K562 (cell line): ENCODE measurements around the gene NECTIN1. TPM values are rescaled to one million over a fixed set of nuclear protein-coding genes. Genes with fewer than 3 reads are reported as not detected.

Experiments used
- polyA plus RNA-seq, 8 experiments: library from polyadenylated mRNA; depleted of rRNA in 4 of 8; stranded (reverse) in 5 of 8; unstranded in 3 of 8; fragments of >200 nt; fragmentation: Nextera tagmentation in 2 of 8; fragmentation: Illumina TruSeq in 1 of 8; extraction: Ambion mirVana in 2 of 8; extraction: Trizol in 1 of 8; gene quantifications; 2 replicates each; pipeline versions ENCODE4 v1.2.1 to v1.2.3, GENCODE V29; 2011 to 2014; ENCODE audit warnings: inconsistent platforms in 1 of 8, missing spikeins in 1 of 8
- total RNA-seq, 7 experiments: library from RNA; depleted of rRNA in 6 of 7; stranded (reverse); fragments of >200 nt in 6 of 7; fragmentation: Illumina TruSeq in 2 of 7; extraction: Trizol in 2 of 7; gene quantifications; 2 replicates each; pipeline versions ENCODE4 v1.2.1 to v1.2.3, GENCODE V29; 2011 to 2021; ENCODE audit warnings: low replicate concordance in 1 of 7
- TF ChIP-seq, protein P1 (sequence below), 2 experiments: fragments of 450-650 bp; formaldehyde crosslinking in 1 of 2; IDR thresholded peaks; 2 replicates each; pipeline versions ENCODE4 v1.4.0 to v1.6.1; 2014 to 2020; ENCODE audit warnings: mild to moderate bottlenecking in 2 of 2, borderline replicate concordance in 1 of 2, low read depth in 1 of 2

Gene NECTIN1
- total and polyA plus RNA-seq, 9 of the 15 experiments (the other 6 are each of a cell fraction or from before 2014, with no cell fraction given) = 0.09 to 0.53 (median 0.23) TPM; not detected in 2

DNA sequence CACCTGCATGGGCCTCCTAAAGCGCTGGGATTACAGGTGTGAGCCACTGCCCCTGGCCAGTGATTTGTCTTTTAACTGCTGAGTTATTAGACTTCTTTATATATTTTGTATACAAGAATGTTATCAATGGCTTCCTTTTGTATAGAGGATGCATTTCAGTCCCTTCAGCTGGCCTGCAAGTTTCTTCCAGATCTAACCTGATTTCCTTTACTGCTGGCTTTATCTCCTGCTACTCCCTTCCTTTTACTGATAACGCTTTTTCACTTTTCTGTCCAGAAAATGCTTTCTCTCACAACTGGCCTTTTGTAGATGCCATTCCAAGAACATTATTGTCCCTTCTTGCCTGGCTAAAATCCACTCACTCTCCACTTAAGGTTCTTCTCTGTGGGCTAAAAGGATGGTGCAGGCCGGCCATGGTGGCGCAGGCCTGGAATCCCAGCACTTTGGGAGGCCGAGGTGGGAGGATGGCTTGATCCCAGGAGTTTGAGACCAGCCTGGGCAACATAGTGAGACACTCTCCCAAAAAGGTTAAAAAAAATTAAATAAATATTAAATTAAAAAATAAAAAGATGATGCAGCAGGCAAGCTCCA is 118.1 kb downstream of the NECTIN1 start (continued):
- TF ChIP-seq, protein P1, sequence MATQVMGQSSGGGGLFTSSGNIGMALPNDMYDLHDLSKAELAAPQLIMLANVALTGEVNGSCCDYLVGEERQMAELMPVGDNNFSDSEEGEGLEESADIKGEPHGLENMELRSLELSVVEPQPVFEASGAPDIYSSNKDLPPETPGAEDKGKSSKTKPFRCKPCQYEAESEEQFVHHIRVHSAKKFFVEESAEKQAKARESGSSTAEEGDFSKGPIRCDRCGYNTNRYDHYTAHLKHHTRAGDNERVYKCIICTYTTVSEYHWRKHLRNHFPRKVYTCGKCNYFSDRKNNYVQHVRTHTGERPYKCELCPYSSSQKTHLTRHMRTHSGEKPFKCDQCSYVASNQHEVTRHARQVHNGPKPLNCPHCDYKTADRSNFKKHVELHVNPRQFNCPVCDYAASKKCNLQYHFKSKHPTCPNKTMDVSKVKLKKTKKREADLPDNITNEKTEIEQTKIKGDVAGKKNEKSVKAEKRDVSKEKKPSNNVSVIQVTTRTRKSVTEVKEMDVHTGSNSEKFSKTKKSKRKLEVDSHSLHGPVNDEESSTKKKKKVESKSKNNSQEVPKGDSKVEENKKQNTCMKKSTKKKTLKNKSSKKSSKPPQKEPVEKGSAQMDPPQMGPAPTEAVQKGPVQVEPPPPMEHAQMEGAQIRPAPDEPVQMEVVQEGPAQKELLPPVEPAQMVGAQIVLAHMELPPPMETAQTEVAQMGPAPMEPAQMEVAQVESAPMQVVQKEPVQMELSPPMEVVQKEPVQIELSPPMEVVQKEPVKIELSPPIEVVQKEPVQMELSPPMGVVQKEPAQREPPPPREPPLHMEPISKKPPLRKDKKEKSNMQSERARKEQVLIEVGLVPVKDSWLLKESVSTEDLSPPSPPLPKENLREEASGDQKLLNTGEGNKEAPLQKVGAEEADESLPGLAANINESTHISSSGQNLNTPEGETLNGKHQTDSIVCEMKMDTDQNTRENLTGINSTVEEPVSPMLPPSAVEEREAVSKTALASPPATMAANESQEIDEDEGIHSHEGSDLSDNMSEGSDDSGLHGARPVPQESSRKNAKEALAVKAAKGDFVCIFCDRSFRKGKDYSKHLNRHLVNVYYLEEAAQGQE (IDR thresholded peaks at IDR 0.05; ENCODE audit: borderline replicate concordance) = peak; percentile 74
- TF ChIP-seq, protein P1 (CRISPR knock-in tag; IDR thresholded peaks at IDR 0.05; ENCODE audit: low read depth) = no peak
